Endothelial cell of umbilical vein (primary cell): ENCODE data around the gene TRAF3. TPM values are rescaled to one million over a fixed set of nuclear protein-coding genes. Genes with fewer than 3 reads are reported as not detected.

ENCODE experiments used
- BruUV-seq: library from RNA; stranded (reverse); fragments of 400-500 nt; replicated peaks from 2 replicates; lab custom pipeline; 2021; lab: Mats Ljungman, UMichigan
- CTCF ChIA-PET: fragments of 300-600, 350-600 bp; sonication (Branson Sonifier 250); formaldehyde crosslinking; loops from one replicate; lab custom pipeline; 2021; ENCODE audit warnings: antibody characterized with exemption, inconsistent platforms; lab: Charles Lee
- POLR2A ChIA-PET: fragments of 300-600, 350-600 bp; sonication (Branson Sonifier 250); formaldehyde crosslinking; loops from one replicate; lab custom pipeline; 2021; ENCODE audit warnings: antibody characterized with exemption, inconsistent platforms; lab: Charles Lee
- DNase-seq: peaks from one replicate; pipeline ENCODE4 v3.0.0-alpha.2; 2011; ENCODE audit warnings: low read depth, low spot score
- FAIRE-seq: peaks from 2 replicates; lab custom pipeline; 2011; peaks lifted over from hg19 to GRCh38; lab: Jason Lieb, UNC
- H2AFZ ChIP-seq: 2 replicates; pipeline ENCODE4 v1.6.0; 2012; ENCODE audit warnings: low read depth, low read length, control low read depth, inconsistent platforms
- H3K27ac ChIP-seq: 2 replicates; pipeline ENCODE4 v1.5.1; 2011; ENCODE audit warnings: low read depth, mild to moderate bottlenecking, control low read depth, low read length, moderate library complexity; ENCODE audit not compliant: insufficient read depth
- H3K27me3 ChIP-seq, 2 experiments: 2 replicates each; pipeline versions ENCODE4 v1.6.0 to v1.6.1; 2011; ENCODE audit warnings: low read length in 2 of 2, mixed read lengths in 1 of 2; ENCODE audit not compliant: control insufficient read depth in 2 of 2, insufficient read depth in 2 of 2
- H3K36me3 ChIP-seq, 2 experiments: 2 replicates in 1 of 2; 3 replicates in 1 of 2; pipeline ENCODE4 v1.5.1; 2011; ENCODE audit warnings: low read length in 2 of 2, mild to moderate bottlenecking in 1 of 2, moderate library complexity in 1 of 2; ENCODE audit not compliant: control insufficient read depth in 2 of 2, insufficient read depth in 2 of 2; ENCODE audit errors: extremely low read depth in 1 of 2
- H3K4me1 ChIP-seq: 3 replicates; pipeline ENCODE4 v1.5.1; 2011; ENCODE audit warnings: mild to moderate bottlenecking, low read length; ENCODE audit not compliant: control insufficient read depth, insufficient read depth; ENCODE audit errors: extremely low read depth
- H3K4me2 ChIP-seq: 2 replicates; pipeline ENCODE4 v1.6.1; 2011; ENCODE audit warnings: low read length, control low read depth, mixed read lengths; ENCODE audit not compliant: insufficient read depth
- H3K4me3 ChIP-seq, 3 experiments: fragments of 200-600 bp in 1 of 3; sonication (generic), shearing (Covaris generic) in 1 of 3; replicated peaks in 1 of 3; 2 replicates each; pipeline ENCODE4 v1.5.1; 2011 to 2016; ENCODE audit warnings: control low read depth in 3 of 3, low read length in 3 of 3, mild to moderate bottlenecking in 2 of 3, inconsistent platforms in 1 of 3, low read depth in 1 of 3, moderate library complexity in 1 of 3; ENCODE audit not compliant: insufficient read depth in 1 of 3
- H3K79me2 ChIP-seq: 2 replicates; pipeline ENCODE4 v1.6.0; 2012; ENCODE audit warnings: low read length, inconsistent platforms; ENCODE audit not compliant: control insufficient read depth, insufficient read depth
- H3K9ac ChIP-seq: replicated peaks from 2 replicates; pipeline ENCODE3; 2011; ENCODE audit warnings: low read length, control low read depth; ENCODE audit not compliant: insufficient read depth; ENCODE audit errors: extremely low read depth
- H3K9me1 ChIP-seq: replicated peaks from 3 replicates; pipeline ENCODE4 v1.6.0; 2011; ENCODE audit warnings: mild to moderate bottlenecking, low read length; ENCODE audit not compliant: control insufficient read depth, insufficient read depth; ENCODE audit errors: extremely low read depth
- H3K9me3 ChIP-seq: replicated peaks from 2 replicates; pipeline ENCODE4 v1.5.1; 2012; ENCODE audit warnings: low read length, inconsistent platforms; ENCODE audit not compliant: control insufficient read depth, insufficient read depth
- H4K20me1 ChIP-seq: replicated peaks from 2 replicates; pipeline ENCODE3; 2011; ENCODE audit warnings: mild to moderate bottlenecking, low read length; ENCODE audit not compliant: control insufficient read depth, insufficient read depth; ENCODE audit errors: extremely low read depth
- CTCF ChIP-seq, 2 donors: IDR thresholded peaks; 1 replicate in 1 of 2; 2 replicates in 1 of 2; pipeline ENCODE4 v1.5.1; 2011; ENCODE audit warnings: low read length in 2 of 2, mild to moderate bottlenecking in 2 of 2, moderate library complexity in 2 of 2, control low read depth in 1 of 2, inconsistent platforms in 1 of 2, low read depth in 1 of 2; ENCODE audit not compliant: insufficient read depth in 1 of 2; ENCODE audit errors: extremely low read depth in 1 of 2
- EZH2 ChIP-seq: IDR thresholded peaks from 2 replicates; pipeline ENCODE4 v1.6.1; 2012; ENCODE audit warnings: borderline replicate concordance, low read depth, mild to moderate bottlenecking, moderate library complexity, low read length, inconsistent platforms; ENCODE audit not compliant: severe bottlenecking
- FOS ChIP-seq: IDR thresholded peaks from 2 replicates; pipeline ENCODE4 v1.6.1; 2011; ENCODE audit warnings: mild to moderate bottlenecking, low read length, moderate library complexity, borderline replicate concordance; ENCODE audit not compliant: insufficient read depth
- GATA2 ChIP-seq: IDR thresholded peaks from 2 replicates; pipeline ENCODE4 v1.7.0; 2011; ENCODE audit warnings: low read depth, mild to moderate bottlenecking, moderate library complexity, mixed read lengths, low read length; ENCODE audit not compliant: insufficient read length, insufficient read depth
- JUN ChIP-seq: IDR thresholded peaks from 2 replicates; pipeline ENCODE4 v1.6.1; 2011; ENCODE audit warnings: borderline replicate concordance, low read depth; ENCODE audit not compliant: insufficient read length, insufficient read depth
- MAX ChIP-seq: IDR thresholded peaks from 2 replicates; pipeline ENCODE4 v1.6.1; 2011; ENCODE audit not compliant: insufficient read depth, insufficient read length
- POLR2A ChIP-seq: IDR thresholded peaks from 2 replicates; pipeline ENCODE4 v1.6.1; 2012; ENCODE audit warnings: low read depth, mild to moderate bottlenecking, control low read depth, low read length
- dilution Hi-C: fragments of 300-500 bp; cut with MboI; formaldehyde crosslinking; loops from one replicate; pipeline ENCODE4 v1.15.0; 2019; ENCODE audit warnings: low sequenced_read_pairs; ENCODE audit not compliant: extremely low pct_ligation_motif_present
- intact Hi-C: fragments of 100-400 bp; cut with micrococcal nuclease; formaldehyde crosslinking; loops from one replicate; pipeline ENCODE4 v1.10.0; 2022
- polyA plus RNA-seq, 4 experiments: library from polyadenylated mRNA; depleted of rRNA in 3 of 4; stranded (reverse) in 3 of 4; unstranded in 1 of 4; fragments of >200 nt; gene quantifications; 2 replicates each; pipeline versions ENCODE4 v1.2.1 to v1.2.3, GENCODE V29; 2011 to 2012; ENCODE audit warnings: missing spikeins in 1 of 4
- total RNA-seq: library from RNA; stranded (reverse); gene quantifications from 2 replicates; pipeline ENCODE4 v1.2.3, GENCODE V29; 2021

TRAF3 gene
- total and polyA plus RNA-seq, 2 donors (not counting 3 experiments of a cell fraction or from before 2014, with no cell fraction given) = 14.4 to 27.6 TPM

- Histone ChIP-seq H3K4me3 (no peak overlapping the region), H3K9me3 (no peaks in the 10 kb centered on the region), H4K20me1 (no peaks in the 10 kb centered on the region), H3K27me3 (no peaks in the 10 kb centered on the region), H3K9ac (no peak overlapping the region), H3K79me2 (peaks cover 75% of the 10 kb centered on the region), H3K4me2 (no peak overlapping the region), H2AFZ (no peak overlapping the region), H3K4me1 (peaks cover 4% of the 10 kb centered on the region), H3K36me3 (no peaks in the 10 kb centered on the region), H3K27ac (no peak overlapping the region), H3K9me1 (no peaks in the 10 kb centered on the region)
- dilution Hi-C loops = no loop called here
- POLR2A ChIA-PET = no interaction called here
- BruUV-seq = no TSS peak
- TF ChIP-seq MAX (no peak), JUN (no peak), CTCF (IDR thresholded peaks at IDR 0.05; ENCODE audit: extremely low read depth in 1 of 2, insufficient read depth in 1 of 2, low read depth in 1 of 2, low read length in 2 of 2) (no peak)
- intact Hi-C loops = no loop called here
- no peak for FAIRE-seq
- DNase-seq = no peak
- CTCF ChIA-PET = no interaction called here
Observed at GRCh38 chr14:102823546-102823945, 46.3 kb downstream of the TRAF3 start.

- DNase-seq = peak; percentile 11
- no peak overlapping the region for H3K4me2 ChIP-seq
- no TSS peak for BruUV-seq
Observed at GRCh38 chr14:102824832-102825231, 47.6 kb downstream of the TRAF3 start.

More at GRCh38 chr14:102824832-102825231, 47.6 kb downstream of the TRAF3 start:
- dilution Hi-C loops (no loop called here), intact Hi-C loops (no loop called here)
- peak; percentile 50 for FAIRE-seq
- Histone ChIP-seq H3K9ac (no peak overlapping the region), H3K4me3 (no peak overlapping the region), H2AFZ (no peak overlapping the region), H3K36me3 (no peaks in the 10 kb centered on the region), H3K9me1 (no peaks in the 10 kb centered on the region), H3K27ac (no peak overlapping the region), H3K79me2 (peaks cover 73% of the 10 kb centered on the region), H3K27me3 (no peaks in the 10 kb centered on the region), H4K20me1 (no peaks in the 10 kb centered on the region), H3K4me1 (peaks cover 4% of the 10 kb centered on the region), H3K9me3 (no peaks in the 10 kb centered on the region)
- no peak for TF ChIP-seq CTCF (IDR thresholded peaks at IDR 0.05; ENCODE audit: extremely low read depth in 1 of 2, insufficient read depth in 1 of 2, low read depth in 1 of 2, low read length in 2 of 2)
- TF ChIP-seq MAX = no peak
- no peak for TF ChIP-seq POLR2A
- no peak for TF ChIP-seq JUN
- no peak for TF ChIP-seq EZH2
- TF ChIP-seq GATA2 = no peak
- peak; percentile 47 for TF ChIP-seq FOS
- POLR2A ChIA-PET = no interaction called here
- CTCF ChIA-PET = interaction anchor here (1.0 kb wide), 1 partner anchor 40 kb away, joined by 3 read pairs; no protein-coding TSS in a partner anchor
